ENCODE data around the gene EGLN3.

EGLN3 gene

DNA sequence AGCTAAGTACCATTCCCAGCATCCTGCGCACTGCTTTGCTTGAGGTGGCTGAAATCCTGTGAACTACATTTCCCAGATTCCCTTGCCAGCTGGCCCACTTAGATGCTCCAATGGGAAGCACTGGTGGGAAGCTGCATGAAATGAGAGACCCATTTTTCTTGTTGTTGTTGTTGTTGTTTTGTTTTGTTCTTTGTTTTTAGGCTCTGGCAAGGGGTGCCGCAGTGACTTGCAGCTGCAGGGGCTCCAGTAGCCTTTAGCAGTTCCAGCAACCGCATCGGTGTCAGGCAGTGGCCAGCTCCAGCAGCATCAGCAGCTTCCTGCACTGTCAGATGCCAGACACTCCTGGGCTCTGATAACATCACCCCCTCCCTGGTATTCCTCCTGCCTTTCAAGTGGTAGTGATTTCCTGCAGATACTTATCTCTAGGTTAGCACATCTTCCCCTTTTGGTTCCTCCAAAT is 8.8 kb upstream of the EGLN3 start:
- no peak for DNase-seq

- no peak for DNase-seq
Observed at GRCh38 chr14:33958605-33959226, 7.8 kb upstream of the EGLN3 start.

DNA sequence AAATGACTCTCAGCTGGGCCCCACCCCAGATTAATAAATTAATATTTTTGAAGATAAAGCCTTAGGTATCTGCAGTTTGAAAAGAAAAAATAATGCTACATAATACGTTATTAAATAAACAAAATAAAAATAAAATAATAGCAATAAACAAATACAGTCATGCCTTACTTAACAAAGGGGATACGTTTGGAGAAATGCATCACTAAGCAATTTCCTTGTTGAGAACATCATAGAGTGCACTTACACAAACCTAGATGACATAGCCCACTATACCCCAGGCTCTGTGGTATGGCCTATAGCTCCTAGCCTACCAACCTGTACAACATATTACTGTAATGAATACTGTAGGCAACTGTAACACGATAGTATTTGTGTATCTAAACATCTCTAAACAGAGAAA is 7.1 kb upstream of the EGLN3 start:
- no peak for DNase-seq

GRCh38 chr14:33957299-33957698 is 6.4 kb upstream of the EGLN3 start:
- DNase-seq = no peak

DNA sequence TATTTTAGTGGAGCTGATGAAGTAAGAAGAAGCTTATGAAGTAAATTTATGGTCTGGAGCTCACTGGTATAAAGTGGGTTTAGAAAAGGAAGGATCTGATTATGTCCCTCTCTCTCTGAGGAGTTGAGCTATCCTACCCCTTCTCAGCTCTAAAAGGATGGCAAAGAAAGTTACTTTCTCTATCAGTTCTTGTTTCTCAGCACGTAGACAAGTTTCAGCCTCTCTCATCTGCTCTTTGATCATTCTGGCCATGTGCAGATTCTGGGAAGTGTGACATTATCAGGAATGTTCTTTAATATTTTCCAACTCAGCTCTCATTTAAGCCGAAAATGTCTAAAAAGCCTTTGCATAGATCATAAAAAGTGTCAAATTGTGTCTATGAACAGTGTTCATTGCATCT is 5.8 kb upstream of the EGLN3 start:
- DNase-seq = no peak

DNA sequence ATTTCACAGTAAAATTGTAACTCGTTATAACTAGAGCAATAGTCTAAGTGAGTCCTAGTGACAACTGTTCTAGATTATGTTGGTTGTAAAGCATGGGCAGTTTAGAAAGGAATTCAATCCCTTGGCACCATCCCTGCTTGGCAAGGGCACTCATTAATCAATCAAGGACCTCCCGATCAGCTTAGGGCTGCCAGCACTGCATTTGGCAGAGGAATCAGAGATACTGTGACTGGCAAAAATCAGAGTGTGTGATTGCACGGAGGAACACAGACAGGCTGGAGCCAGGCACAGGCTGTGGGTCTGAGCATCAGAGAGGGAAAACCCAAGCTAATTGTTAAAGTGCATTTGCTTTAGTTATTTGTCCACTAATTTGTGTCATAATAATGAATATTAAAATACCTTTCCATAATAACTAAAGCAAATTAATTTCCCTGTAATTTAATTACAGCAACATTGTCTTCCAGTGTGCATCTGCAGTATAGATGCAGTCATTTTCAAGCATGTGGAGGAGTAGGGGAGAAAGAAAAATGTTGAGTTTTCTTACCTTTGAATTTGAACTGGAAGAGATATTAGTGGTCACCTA is 3.2 kb upstream of the EGLN3 start:
- DNase-seq = no peak

DNA sequence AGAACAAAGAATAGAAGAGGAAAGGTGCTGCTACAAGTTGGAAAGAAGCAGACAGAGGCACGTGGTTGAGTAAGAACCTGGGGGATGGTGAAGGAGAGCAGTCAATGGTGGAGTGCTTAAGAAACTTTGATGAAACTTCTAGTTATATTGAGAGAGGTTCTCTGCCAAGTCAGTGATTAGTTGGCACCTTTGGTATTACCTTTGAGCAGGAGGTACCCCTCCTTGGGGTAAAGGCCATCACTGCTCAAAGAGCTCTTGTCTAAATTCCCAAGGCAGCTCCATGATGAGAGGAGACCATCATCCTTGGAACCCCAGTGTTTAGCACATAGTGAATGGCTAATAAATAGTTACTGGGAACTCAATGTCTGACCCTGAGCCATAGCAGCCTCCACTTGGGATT is 1.7 kb upstream of the EGLN3 start:
- no peak for DNase-seq

GRCh38 chr14:33951183-33951840 is 438 bp upstream of the EGLN3 start:
- no peak for DNase-seq

GRCh38 chr14:33949411-33949893 is 1.4 kb downstream of the EGLN3 start:
- DNase-seq = no peak

GRCh38 chr14:33948869-33949408 is 1.9 kb downstream of the EGLN3 start:
- DNase-seq = no peak

DNA sequence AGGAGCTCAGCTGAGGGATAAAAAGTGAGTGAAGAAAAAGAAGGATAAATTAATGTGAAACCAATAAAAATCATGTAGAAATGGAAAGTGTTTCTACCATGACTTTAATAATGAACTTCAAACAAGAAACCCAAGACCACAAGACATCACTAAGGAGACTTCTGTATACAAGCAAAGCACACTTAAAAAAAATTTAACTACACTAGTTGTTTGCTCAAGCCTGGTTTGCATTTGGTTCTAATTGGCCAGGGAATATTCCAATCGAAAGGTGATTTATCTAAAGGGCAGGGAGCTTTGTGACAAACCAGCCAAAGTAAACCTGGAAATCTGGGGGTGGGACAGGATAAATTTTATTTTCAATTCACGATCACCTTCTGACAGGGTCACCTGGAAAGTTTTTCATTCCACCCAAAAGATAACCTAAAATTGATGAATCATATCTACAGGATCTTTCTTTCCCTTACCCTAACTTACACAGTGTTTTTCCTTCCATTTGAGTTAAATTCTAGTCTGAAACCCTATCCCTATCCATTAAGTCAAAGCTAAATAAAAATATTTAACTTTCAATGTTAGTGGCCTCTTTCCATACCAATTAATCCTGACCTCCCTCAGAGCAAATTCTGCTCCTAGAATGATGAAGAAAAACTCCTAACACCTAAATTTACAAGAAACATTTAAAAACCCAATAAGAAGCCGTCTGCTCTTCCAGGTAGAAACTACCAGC is 2.6 kb downstream of the EGLN3 start:
- DNase-seq = no peak

DNA sequence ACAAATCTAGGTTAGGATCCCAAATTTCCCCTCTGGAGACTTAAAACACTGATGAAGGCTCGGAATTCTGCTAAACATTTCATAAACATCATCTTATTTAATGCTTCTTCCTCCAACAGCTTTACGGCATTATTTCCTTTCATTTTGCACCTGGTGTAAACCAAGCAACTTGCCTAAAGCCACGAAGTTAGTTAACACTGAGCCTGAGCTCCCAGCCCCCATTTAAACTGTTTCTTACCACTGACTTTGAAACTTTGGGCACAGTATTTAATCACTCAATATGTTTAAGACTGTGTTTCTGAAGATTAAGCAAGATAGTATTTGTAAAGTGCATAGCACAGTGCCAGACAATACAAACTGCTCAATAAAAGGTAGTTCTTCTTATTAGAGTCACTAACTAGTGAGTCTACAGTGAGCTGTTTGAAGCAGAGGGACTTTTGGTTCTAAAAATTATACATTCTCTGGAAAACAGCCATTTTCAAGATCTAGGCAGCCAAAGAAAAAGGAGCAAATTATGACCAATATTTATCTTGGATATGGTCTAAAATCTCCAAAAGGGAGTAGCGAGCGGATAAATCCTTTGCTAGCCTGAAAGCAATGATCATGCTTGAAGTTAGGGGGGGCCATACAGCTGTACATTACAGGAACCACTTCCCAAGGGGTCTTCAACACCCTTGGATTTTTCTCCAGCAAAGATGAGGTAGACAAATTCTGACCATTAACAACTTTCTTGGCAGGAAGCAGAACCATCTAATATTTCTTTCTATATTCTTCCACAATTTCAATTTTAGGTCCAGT is 4.0 kb downstream of the EGLN3 start:
- DNase-seq = no peak

DNA sequence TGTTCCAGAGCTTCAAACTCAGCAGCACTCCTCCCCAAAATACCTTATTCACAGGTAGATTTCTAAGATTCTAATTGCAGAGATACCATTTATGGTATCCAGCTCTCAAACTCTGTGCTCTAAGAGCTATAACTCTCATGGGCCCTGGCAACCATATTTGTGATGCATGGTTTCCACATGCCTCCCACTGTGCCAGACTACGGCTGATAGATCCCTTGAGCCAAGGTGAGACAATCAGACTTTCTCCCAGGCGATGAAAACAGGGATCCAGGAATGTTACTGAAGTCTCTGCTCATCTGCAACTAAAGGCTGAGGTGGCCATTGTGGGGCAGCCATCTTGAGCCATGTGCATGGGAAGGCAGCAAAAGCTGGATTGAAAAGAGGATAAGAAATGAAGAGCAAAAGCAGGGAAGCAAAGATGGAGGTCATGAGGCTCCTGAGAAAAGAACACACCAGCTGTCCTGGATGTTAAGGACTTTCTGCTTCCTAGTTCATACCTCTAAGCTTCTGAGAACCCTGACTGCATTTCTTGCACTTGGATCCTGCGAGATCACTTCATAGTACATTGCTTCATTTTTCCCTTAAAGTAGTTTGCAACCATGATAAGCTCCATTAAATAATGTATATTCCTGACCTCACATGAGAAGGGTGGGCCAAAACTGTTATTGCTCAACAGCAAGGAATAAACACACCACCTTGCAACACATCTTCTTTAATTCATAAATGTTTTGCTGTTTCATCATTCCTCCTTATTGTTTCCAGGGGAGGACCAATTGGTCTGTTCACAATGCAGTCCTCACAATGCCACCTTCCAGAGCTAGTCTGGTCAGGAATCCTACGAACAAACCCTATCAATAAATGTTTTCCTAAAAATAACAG is 5.4 kb downstream of the EGLN3 start:
- no peak for DNase-seq

DNA sequence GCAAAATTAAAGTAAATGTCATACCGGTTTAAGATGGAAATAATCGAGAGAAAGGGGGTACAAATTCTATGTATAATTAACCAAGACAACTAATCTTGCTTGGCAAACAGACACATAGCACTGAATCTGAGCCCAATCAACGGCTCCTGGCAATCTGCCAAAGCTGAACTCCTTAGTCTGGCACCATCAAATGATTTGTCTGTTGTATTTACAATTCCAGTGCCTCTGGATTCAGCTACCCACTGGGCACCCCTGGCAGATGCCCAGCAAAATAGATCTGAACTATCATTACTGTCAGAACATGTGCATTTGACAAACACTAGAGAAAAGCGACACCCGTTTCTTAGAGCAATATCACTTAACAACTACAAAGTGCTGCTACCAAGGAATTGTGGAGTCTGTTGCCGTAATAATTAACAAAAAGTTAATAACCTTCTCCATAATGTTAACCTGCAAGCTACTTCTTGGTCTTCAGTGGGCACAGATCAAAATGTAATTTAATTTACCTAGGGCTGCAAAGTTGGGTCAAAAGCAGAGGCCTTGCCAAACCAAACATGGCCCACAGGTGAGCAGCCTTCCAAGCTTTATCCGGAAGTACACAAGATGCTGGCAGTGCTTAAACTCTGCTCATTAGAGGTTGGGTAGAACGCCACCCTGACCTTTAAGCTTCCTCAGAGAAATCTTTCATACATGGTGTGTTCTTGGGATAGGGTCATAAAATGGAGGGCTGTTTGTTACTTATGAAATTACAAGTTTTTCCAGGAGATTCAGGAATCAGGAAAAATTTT is 7.6 kb downstream of the EGLN3 start:
- no peak for DNase-seq

DNA sequence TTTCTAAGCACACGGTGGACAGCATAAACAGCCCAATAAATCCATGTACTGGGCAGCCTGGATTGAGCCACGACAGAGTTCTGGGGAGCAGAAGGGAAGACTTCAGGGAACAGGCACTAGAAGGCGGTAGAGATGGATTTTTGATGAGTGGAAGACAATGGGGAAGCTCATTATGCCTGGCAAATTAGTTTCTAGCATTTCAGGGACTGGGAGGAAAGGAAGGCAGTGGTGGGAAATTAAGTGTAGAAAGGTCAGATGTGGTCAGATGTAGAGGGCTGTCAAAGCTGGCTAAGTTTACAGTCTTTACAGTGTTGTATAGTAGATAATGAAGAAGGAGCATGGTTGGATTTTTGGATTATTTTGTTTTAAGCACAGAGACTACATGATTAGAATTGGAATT is 9.2 kb downstream of the EGLN3 start:
- no peak for DNase-seq

- no peak for DNase-seq
Observed at GRCh38 chr14:33940561-33941011, 10.3 kb downstream of the EGLN3 start.

DNA sequence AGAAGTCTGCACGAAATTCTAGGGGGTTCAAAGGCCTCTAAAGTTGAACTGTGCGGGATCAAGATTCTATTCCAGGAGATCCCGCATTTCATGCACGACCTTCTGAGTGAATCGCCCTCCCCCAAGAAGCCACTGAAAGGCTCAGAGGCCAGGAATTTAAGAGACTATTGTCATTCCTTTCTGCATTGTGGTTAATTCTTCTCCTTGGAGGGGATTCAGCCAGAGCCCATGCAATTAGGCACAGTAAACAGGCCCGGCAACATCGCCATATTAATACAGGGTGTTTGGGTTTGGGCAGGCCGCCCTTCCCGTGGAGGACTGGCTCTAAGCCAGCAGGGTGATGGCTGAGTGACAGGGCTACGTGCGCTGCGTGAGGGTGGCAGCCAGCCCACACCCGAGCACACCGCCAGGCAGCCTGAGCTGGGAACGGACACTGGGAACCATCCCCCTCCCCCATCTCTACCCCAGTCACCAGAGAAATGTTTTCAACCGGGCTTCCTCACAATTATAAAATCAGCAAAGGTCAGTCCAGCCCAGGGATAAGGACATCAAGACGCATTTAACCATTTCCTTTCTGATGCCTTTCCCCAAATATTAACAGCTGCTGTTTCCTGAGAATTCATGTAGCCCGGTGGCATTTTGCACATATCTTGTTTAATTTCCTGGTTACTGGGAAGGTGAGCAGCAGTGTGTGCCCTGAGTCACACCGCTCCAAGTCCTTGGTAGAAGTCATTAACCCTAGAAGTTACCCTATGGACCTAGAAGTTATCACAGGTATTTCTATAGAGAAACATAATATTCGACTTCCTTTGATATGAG is 12.5 kb downstream of the EGLN3 start:
- DNase-seq = no peak

DNA sequence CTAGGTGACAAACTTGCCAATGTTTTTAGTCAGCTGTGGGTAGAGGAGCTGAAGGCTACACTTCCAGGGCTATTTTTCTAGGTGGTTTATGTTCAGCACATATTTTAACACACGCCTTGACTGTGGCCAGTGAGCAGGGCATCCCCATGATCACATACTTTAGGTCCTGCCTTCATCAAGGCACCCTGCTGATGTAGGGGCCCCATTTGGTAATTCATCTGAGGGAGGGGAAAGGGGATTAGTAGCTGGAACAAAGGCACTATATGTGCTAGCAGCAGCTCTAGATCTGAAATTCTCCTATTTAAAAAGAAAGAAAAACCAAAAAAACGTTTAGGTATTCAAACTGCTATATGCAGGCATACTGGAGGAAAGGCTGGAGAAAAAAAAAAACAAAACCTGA is 14.5 kb downstream of the EGLN3 start:
- DNase-seq = no peak

DNA sequence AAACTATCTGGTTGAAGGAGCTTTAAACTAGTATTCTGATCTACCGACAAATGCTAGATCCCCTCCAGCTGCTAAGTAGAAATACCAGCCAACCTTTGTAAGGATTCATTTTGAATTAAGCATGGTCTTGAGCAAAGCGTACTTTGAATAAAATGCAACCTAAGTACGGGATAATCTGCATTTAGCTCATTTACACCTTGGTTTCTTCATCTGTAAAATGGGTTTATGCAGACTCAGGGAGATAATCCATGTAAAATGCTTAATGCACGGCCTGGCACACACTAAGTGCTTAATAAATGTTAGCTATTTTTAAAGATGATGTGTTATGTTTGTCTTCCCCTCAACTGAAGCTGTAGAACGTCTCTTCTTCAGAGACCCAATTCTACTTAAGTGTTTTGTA is 15.9 kb downstream of the EGLN3 start:
- no peak for DNase-seq
